ENCODE measurements around the gene CCDC88B. TPM values are rescaled to one million over a fixed set of nuclear protein-coding genes. Genes with fewer than 3 reads are reported as not detected.

The CCDC88B gene
- total RNA-seq, 1 experiment from 2014 or later, result 9.6 TPM

DNA sequence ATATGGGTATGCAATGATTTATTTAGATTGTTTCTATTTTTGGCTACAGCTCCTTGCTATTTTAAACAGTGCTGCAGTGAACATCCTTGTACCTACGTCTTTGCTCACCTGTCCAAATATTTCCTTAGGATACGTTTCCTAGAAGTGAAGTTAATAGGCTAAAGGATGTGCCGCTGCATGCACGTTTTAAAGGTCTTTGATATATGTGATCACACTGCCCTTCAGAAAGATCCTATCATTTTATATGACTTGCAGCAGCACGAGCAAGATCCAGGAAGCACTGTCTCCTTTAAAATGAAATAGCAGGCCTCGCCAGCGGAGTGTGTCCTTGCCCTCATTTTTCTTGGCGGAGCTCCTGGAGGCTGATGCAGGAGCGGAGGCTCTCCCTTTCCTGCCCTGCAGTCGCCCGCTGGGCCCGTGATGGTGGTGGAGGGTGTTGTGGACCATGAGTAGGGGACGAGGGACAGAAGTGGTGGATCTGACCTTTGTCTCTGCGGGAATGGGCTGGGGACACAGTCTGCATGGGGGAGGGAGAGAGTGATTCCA lies 38.4 kb downstream of the CCDC88B start:
- Histone ChIP-seq H3K4me3 (no peak overlapping the region), H2AFZ (no peak overlapping the region), H4K20me1 (ENCODE audit: insufficient read depth) (no peaks in the 10 kb centered on the region), H3K79me2 (ENCODE audit: low read depth) (no peaks in the 10 kb centered on the region), H3K9me3 (ENCODE audit: insufficient read depth, low read depth) (no peaks in the 10 kb centered on the region), H3K9me2 (ENCODE audit: insufficient read depth) (no peaks in the 10 kb centered on the region), H3F3A (ENCODE audit: insufficient read depth, low read depth) (peaks cover 12% of the 10 kb centered on the region), H3K27me3 (ENCODE audit: insufficient read depth, low read depth) (no peaks in the 10 kb centered on the region), H3K4me2 (no peak overlapping the region), H3K4me1 (replicated peaks; ENCODE audit: insufficient read depth) (peaks cover 11% of the 10 kb centered on the region), H3K36me3 (ENCODE audit: low read depth) (no peaks in the 10 kb centered on the region), H3K27ac (no peak overlapping the region)
- DNase-seq, result no peak
- TF ChIP-seq, protein P1, sequence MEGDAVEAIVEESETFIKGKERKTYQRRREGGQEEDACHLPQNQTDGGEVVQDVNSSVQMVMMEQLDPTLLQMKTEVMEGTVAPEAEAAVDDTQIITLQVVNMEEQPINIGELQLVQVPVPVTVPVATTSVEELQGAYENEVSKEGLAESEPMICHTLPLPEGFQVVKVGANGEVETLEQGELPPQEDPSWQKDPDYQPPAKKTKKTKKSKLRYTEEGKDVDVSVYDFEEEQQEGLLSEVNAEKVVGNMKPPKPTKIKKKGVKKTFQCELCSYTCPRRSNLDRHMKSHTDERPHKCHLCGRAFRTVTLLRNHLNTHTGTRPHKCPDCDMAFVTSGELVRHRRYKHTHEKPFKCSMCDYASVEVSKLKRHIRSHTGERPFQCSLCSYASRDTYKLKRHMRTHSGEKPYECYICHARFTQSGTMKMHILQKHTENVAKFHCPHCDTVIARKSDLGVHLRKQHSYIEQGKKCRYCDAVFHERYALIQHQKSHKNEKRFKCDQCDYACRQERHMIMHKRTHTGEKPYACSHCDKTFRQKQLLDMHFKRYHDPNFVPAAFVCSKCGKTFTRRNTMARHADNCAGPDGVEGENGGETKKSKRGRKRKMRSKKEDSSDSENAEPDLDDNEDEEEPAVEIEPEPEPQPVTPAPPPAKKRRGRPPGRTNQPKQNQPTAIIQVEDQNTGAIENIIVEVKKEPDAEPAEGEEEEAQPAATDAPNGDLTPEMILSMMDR (conservative IDR thresholded peaks at IDR 0.05), result no peak
- no peak for TF ChIP-seq EZH2 (IDR thresholded peaks at IDR 0.05; ENCODE audit: low read depth)
- ChIA-PET POLR2A (ENCODE audit: unreplicated experiment) (no interaction called here), CTCF (interaction anchor here (0.5 kb wide), 1 partner anchor 723 kb away, joined by 15 read pairs; no protein-coding TSS in a partner anchor)
- intact Hi-C loops (cut with micrococcal nuclease; ENCODE audit: unreplicated experiment), result no loop called here
- no TSS peak for BruUV-seq (replicated peaks)

DNA sequence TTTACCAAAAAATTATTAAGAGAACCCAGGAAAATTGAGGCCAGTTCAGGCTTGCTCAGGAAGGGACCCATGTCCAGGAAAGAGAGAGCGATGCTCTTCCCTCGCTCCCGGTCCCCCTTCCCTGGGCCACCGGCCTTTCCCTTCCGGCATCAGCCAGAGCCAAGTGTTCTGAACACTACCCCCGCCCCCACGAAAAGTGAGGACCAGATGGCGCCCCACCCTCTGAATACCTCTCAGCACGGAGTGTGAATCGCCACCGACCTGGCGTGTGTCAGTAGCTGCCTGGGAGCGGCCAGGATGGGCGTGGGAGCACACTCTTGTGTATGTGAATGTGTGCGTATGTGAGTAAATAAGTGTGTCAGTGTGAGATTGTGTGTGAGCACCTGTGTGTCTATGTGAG lies 39.2 kb downstream of the CCDC88B start:
- TF ChIP-seq EZH2 (IDR thresholded peaks at IDR 0.05; ENCODE audit: low read depth), result no peak
- TF ChIP-seq, protein P1 (conservative IDR thresholded peaks at IDR 0.05), result no peak
- H3K9me3 ChIP-seq (ENCODE audit: insufficient read depth, low read depth), result no peaks in the 10 kb centered on the region
- no peak overlapping the region for H3K4me3 ChIP-seq
- BruUV-seq (replicated peaks), result no TSS peak
- H3K4me2 ChIP-seq, result no peak overlapping the region
- H3K27ac ChIP-seq, result no peak overlapping the region
- H3F3A ChIP-seq (ENCODE audit: insufficient read depth, low read depth), result peaks cover 12% of the 10 kb centered on the region
- H2AFZ ChIP-seq, result no peak overlapping the region
- no peaks in the 10 kb centered on the region for H3K36me3 ChIP-seq (ENCODE audit: low read depth)
- no peaks in the 10 kb centered on the region for H3K9me2 ChIP-seq (ENCODE audit: insufficient read depth)
- intact Hi-C loops (cut with micrococcal nuclease; ENCODE audit: unreplicated experiment), result no loop called here
- H4K20me1 ChIP-seq (ENCODE audit: insufficient read depth), result no peaks in the 10 kb centered on the region
- CTCF ChIA-PET, result no interaction called here
- POLR2A ChIA-PET (ENCODE audit: unreplicated experiment), result no interaction called here
- H3K79me2 ChIP-seq (ENCODE audit: low read depth), result no peaks in the 10 kb centered on the region
- H3K27me3 ChIP-seq (ENCODE audit: insufficient read depth, low read depth), result no peaks in the 10 kb centered on the region
- no peak for DNase-seq
- peaks cover 15% of the 10 kb centered on the region for H3K4me1 ChIP-seq (replicated peaks; ENCODE audit: insufficient read depth)

DNA sequence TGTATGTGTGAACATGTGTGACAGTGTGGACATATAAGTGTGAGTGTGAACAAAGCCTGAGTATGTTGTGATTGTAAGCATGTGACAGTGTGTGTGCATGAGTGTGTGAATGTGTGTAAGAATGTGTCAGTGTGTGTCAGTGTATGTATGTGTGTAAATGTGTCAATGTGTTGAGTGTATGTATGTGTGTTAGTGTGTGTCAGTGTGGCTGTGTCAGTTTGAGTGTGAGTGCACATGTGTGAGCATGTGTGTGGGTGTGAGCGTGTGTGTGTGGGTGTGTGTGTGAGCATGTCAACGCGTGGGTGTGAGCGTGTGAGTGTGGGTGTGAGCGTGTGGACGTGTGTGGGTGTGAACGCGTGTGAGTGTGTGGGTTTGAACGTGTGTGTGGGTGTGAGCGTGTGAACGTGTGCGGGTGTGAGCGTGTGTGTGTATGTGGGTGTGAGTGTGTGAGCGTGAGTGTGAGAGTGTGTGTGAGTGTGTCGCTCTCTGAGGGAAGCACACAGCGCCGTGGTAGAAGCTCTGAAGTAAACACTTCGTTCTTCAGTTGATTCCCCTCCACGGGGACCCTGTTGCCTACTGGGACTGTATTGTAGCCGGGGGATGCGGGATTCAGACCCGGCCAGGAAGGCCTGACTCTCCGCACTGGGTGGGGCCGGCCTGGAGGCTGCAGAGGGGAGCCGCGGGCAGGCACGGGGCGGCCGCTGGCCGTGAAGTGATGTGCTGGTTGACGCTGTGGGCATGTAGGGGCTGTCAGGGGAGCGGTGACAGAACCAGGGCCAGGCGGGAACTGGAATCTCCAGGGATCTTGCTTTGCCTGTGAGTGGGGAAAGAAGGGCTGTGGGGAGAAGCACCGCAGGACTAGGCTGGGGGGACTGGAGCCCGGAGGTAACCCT lies 40.1 kb downstream of the CCDC88B start:
- Histone ChIP-seq H3K36me3 (ENCODE audit: low read depth) (no peaks in the 10 kb centered on the region), H4K20me1 (ENCODE audit: insufficient read depth) (no peaks in the 10 kb centered on the region), H3K4me2 (no peak overlapping the region), H3K27me3 (ENCODE audit: insufficient read depth, low read depth) (no peaks in the 10 kb centered on the region), H2AFZ (no peak overlapping the region), H3K9me2 (ENCODE audit: insufficient read depth) (no peaks in the 10 kb centered on the region), H3K79me2 (ENCODE audit: low read depth) (no peaks in the 10 kb centered on the region), H3K9me3 (ENCODE audit: insufficient read depth, low read depth) (no peaks in the 10 kb centered on the region), H3K4me1 (replicated peaks; ENCODE audit: insufficient read depth) (peaks cover 23% of the 10 kb centered on the region), H3F3A (ENCODE audit: insufficient read depth, low read depth) (peaks cover 12% of the 10 kb centered on the region), H3K27ac (no peak overlapping the region), H3K4me3 (no peak overlapping the region)
- intact Hi-C loops (cut with micrococcal nuclease; ENCODE audit: unreplicated experiment), result no loop called here
- POLR2A ChIA-PET (ENCODE audit: unreplicated experiment), result no interaction called here
- TF ChIP-seq EZH2 (IDR thresholded peaks at IDR 0.05; ENCODE audit: low read depth), result no peak
- TF ChIP-seq, protein P1 (conservative IDR thresholded peaks at IDR 0.05), result no peak
- no TSS peak for BruUV-seq (replicated peaks)
- CTCF ChIA-PET, result interaction anchor here (0.6 kb wide), 2 partner anchors 355 to 362 kb away, joined by 5 to 8 read pairs; no protein-coding TSS in a partner anchor
- no peak for DNase-seq
